HAP-1 (cell line): ENCODE results near the gene ABHD2.

Source experiments
- DNase-seq, 2 experiments: peaks; one replicate each; pipeline ENCODE4 v3.0.0-alpha.2; 2016 to 2020; ENCODE audit warnings: low spot score in 2 of 2
- H3K27me3 ChIP-seq: fragments of 250-450 bp; sonication (Bioruptor Pico); 2 replicates; pipeline ENCODE4 v1.5.1; 2020; ENCODE audit warnings: low read depth, mild to moderate bottlenecking, moderate library complexity
- H3K36me3 ChIP-seq: fragments of 250-450 bp; sonication (Bioruptor Pico); replicated peaks from 2 replicates; pipeline ENCODE4 v1.5.1; 2020; ENCODE audit warnings: mild to moderate bottlenecking
- H3K4me1 ChIP-seq: fragments of 250-450 bp; sonication (Bioruptor Pico); 2 replicates; pipeline ENCODE4 v1.5.1; 2020; ENCODE audit warnings: mild to moderate bottlenecking
- H3K4me3 ChIP-seq: fragments of 250-450 bp; sonication (Bioruptor Pico); 2 replicates; pipeline ENCODE4 v1.5.1; 2020; ENCODE audit warnings: mild to moderate bottlenecking, moderate library complexity
- H3K9me3 ChIP-seq: fragments of 250-450 bp; sonication (Bioruptor Pico); 2 replicates; pipeline ENCODE4 v1.5.1; 2020; ENCODE audit warnings: mild to moderate bottlenecking, moderate library complexity
- in situ Hi-C: fragments of 300-500 bp; cut with MboI; formaldehyde crosslinking; loops from 3 replicates; pipeline ENCODE4 v1.14.3; 2020; ENCODE audit warnings: low sequenced_read_pairs, inconsistent platforms, mixed read lengths

Gene ABHD2

DNA sequence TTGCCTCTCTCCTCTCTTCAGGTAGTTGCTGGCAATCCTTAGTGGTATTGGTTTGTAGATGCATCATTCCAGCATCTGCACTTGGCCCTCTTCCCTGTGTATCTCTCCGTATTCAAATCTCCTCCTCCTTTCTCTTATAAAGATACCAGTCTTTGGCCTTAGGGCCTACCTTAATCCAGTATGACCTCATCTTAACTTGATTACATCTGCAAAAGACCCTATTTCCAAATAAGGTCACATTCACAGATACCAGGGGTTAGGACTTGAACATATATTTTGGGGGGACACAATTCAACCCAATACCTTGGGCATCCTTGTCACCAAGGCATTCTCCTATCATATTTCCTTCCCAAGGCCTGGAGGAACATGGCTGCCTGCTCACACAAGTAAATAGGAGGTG is 22.0 kb upstream of the ABHD2 start:
- DNase-seq: no peak
- no peak overlapping the region for H3K4me3 ChIP-seq
- no peaks in the 10 kb centered on the region for H3K36me3 ChIP-seq
- in situ Hi-C loops: no loop called here
- H3K27me3 ChIP-seq: no peaks in the 10 kb centered on the region
- no peaks in the 10 kb centered on the region for H3K9me3 ChIP-seq
- no peaks in the 10 kb centered on the region for H3K4me1 ChIP-seq

DNA sequence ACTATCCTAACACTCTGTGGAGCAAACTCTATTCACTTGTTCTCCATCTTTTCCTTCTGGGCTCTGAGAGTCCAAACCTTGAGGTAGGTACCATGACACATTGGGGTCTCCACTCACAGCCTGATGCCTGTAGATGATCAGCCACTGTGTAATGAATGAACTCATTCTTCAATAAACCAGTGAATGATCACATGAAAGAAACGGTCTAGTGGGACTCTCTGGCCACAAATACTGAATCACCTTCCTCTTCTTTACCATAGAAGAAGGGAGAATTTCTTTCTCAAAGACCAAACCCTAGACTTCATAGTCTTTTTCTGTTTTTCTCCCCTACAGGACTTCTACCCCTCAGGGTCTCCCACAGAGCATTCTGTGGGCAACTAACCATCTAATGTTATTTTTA is 20.5 kb upstream of the ABHD2 start:
- H3K36me3 ChIP-seq: no peaks in the 10 kb centered on the region
- H3K4me3 ChIP-seq: no peak overlapping the region
- no peaks in the 10 kb centered on the region for H3K27me3 ChIP-seq
- H3K4me1 ChIP-seq: no peaks in the 10 kb centered on the region
- in situ Hi-C loops: no loop called here
- no peaks in the 10 kb centered on the region for H3K9me3 ChIP-seq
- DNase-seq: no peak

DNA sequence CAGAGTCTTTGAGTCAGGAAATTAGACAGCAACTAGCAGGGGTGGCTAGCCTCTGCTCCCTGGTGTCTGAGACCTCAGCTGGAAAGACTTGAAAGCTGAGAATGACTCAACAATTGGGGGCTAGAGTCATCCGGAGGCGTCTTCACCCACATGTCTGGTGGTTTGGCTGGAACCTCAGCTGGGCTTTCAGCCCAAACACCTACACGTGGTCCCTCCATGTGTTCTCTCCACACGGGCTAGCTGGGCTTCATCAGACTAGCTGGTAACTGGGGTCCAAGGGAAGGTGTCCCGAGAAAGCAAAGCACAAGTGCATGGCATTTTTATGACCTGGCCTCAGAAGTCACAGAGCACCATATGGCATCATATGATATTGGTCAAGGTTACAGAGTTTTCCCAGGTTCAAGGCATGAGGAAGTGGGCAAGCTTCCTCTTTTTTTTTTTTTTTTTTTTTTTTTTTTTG is 19.9 kb upstream of the ABHD2 start:
- Histone ChIP-seq H3K9me3 (no peaks in the 10 kb centered on the region), H3K36me3 (no peaks in the 10 kb centered on the region), H3K4me3 (no peak overlapping the region), H3K4me1 (no peaks in the 10 kb centered on the region), H3K27me3 (no peaks in the 10 kb centered on the region)
- no peak for DNase-seq
- in situ Hi-C loops: no loop called here

DNA sequence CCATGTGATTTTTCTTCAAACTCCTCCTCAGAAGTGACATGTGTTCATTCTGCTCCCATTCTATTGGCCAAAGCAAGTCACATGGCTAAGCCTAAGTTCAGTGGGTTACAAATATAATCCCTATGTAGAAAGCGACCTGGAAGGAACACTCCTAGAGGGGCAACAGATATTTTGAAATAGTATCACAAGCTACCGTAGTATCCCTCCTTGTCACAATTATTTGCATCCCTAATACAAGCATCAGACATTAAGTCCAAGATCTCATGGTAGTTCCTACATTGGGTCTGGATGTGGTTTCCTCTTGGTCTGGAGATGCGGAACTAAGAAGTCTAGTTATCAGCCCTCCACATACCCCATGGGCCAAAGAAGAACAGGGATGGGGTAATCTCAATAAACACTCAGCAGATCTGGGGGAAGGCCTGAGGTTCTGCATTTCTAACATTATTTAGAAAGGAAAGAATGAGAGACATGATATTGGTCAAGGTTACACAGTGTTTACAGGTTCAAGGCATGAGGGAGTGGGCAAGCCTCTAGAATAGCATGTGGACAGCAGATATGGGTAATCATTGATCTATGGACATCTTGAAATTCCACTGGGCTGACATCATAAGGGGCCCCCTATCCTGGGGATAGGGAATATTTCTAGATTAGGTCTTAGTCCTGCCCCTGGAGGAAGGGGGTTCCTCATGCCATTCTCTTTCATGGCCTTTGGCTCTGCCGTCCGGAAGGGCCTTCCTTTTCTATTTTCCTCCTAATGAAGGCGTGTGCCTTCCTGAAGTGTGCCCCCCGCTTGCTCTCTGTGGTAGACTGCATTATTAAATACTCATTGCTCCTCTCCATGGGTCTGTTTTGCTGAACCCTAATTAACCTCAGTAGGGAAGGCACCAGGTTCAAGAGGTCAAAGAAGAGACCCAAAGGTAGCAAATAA is 17.8 kb upstream of the ABHD2 start:
- no peaks in the 10 kb centered on the region for H3K36me3 ChIP-seq
- no peak overlapping the region for H3K4me3 ChIP-seq
- H3K27me3 ChIP-seq: no peaks in the 10 kb centered on the region
- in situ Hi-C loops: no loop called here
- no peak for DNase-seq
- no peaks in the 10 kb centered on the region for H3K4me1 ChIP-seq
- no peaks in the 10 kb centered on the region; the same call in 1 of the 2 replicates for H3K9me3 ChIP-seq

DNA sequence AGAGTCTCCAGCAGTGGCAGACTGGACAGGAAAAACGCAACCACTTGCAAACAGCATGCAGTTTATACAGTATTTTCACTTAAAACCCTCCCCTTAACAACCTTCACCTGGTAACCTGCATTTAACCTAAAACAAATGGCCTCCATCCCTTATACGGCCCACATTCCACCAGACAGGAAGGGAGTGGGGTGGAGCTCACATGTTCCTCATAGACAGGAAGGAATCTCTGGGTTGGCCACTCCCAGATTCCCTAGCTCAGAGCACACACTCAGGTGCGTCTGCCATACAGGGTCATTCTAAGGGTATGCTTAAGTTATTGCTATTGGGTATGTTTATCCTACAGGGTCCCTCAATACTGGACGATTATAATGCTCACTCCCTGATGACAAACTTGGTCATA is 16.8 kb upstream of the ABHD2 start:
- in situ Hi-C loops: no loop called here

DNA sequence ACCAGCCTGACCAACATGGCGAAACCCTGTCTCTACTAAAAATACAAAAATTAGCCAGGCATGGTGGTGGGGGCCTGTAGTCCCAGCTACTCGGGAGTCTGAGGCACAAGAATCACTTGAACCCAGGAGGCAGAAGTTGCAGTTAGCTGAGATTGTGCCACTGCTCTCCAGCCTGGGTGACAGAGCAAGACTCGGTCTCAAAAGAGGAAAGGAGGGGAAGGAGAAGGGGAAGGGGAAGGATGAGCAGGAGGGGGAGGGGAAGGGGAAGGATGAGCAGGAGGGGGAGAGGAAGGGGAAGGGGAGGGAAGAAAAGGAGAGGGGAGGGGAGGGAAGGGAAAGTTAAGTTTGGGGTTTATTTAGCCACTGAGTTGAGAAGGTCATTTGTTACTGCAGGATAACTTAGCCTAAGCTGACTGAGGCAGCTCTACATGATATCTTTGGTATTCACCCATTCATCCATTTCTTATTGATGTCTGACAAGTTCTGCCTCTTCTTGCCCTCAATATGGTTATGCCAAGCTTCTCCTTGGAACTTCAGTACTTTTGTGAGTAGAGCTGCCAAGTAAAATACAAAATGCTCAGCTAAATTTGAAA is 15.9 kb upstream of the ABHD2 start:
- in situ Hi-C loops: no loop called here
- no peaks in the 10 kb centered on the region for H3K27me3 ChIP-seq
- no peak for DNase-seq
- H3K9me3 ChIP-seq: no peaks in the 10 kb centered on the region; the same call in 1 of the 2 replicates
- H3K36me3 ChIP-seq: no peaks in the 10 kb centered on the region
- no peak overlapping the region for H3K4me3 ChIP-seq
- H3K4me1 ChIP-seq: no peaks in the 10 kb centered on the region

More for the DNA sequence above, 16.8 kb upstream of the ABHD2 start:
- H3K4me1 ChIP-seq: no peaks in the 10 kb centered on the region
- no peaks in the 10 kb centered on the region for H3K27me3 ChIP-seq
- DNase-seq: no peak
- H3K9me3 ChIP-seq: no peaks in the 10 kb centered on the region; the same call in 1 of the 2 replicates
- no peaks in the 10 kb centered on the region for H3K36me3 ChIP-seq
- H3K4me3 ChIP-seq: no peak overlapping the region

DNA sequence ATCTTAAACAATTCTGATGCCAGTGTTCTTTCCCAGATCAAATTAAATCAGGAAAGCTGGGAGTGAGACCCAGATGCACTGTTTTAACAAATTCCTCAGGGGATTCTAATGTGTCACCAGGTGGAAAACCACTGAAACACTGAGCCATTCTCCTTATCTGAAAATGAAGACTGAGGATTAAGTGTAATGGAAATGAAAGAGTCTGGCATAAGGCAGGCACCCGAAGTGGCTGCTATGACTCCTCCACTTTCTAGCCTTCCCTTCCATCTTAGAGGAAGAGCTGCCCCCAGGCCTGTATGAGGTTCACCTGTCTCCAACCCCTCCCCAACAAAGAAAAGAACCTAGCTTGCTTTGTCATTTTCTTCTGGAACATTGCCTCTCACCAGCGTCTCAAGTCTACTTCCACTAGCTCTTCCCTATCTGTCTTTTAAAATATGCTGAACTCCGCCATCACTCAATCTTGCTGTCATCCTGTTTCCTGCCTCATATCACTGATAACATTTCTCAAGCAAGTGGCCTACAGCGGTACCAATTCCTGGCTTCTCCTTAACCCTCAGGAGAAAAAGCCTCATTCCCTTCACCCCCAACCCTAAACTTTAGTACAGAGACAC is 13.7 kb upstream of the ABHD2 start:
- Histone ChIP-seq H3K27me3 (no peaks in the 10 kb centered on the region), H3K4me3 (no peak overlapping the region), H3K9me3 (no peaks in the 10 kb centered on the region; the same call in 1 of the 2 replicates), H3K4me1 (no peaks in the 10 kb centered on the region; the same call in 1 of the 2 replicates), H3K36me3 (no peaks in the 10 kb centered on the region)
- DNase-seq: no peak
- in situ Hi-C loops: no loop called here

DNA sequence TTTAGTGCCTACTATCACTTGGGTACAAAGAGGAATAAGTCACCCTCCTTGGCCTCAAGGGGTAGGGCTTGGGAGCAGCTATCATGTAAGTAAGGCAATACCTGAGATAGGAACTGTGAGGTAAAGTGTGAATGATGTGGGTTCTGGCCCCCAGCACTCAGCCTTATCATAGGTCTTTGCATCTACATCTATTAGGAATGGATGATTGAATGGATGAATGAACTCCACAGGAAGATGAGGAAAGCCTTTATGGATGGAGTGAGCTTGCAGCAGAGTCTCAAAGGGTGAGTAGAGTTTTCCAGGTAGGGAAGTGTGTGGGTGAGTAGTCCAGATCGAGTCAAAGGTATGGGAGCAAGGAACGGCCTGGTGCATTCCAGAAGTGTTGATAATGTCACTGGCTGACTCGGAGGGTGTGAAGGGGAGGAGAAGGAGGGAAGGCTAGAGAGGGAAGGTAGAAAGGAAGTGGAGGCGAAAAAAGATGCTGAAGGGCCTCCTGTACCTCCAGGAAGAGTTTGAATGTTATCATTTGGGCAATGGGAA is 13.1 kb upstream of the ABHD2 start:
- Histone ChIP-seq H3K27me3 (no peaks in the 10 kb centered on the region), H3K36me3 (no peaks in the 10 kb centered on the region), H3K9me3 (no peaks in the 10 kb centered on the region; the same call in 1 of the 2 replicates), H3K4me3 (no peak overlapping the region), H3K4me1 (no peaks in the 10 kb centered on the region; the same call in 1 of the 2 replicates)
- in situ Hi-C loops: no loop called here
- DNase-seq: no peak

DNA sequence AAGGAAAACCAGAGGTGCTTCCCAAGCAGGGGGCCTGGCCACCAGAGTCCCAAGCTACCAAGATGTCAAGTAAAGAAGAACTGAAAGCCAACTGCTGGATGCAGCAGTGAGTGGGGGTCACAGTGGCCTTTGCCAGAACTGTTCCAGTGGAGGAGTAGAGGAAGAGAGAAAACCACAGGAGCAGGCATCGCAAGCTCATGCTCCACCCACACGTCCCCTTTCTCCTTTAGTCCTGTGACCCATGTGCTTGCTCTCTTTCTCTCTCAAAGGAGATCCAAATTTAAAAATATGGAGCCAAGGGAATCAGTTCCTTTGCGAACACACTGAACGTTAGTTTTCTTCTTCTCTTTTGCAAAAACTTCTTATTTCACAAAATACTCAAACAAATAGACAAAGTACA is 12.4 kb upstream of the ABHD2 start:
- in situ Hi-C loops: no loop called here
- Histone ChIP-seq H3K4me1 (no peaks in the 10 kb centered on the region; the same call in 1 of the 2 replicates), H3K9me3 (no peaks in the 10 kb centered on the region; the same call in 1 of the 2 replicates), H3K4me3 (no peak overlapping the region), H3K36me3 (no peaks in the 10 kb centered on the region), H3K27me3 (no peaks in the 10 kb centered on the region)
- no peak for DNase-seq

DNA sequence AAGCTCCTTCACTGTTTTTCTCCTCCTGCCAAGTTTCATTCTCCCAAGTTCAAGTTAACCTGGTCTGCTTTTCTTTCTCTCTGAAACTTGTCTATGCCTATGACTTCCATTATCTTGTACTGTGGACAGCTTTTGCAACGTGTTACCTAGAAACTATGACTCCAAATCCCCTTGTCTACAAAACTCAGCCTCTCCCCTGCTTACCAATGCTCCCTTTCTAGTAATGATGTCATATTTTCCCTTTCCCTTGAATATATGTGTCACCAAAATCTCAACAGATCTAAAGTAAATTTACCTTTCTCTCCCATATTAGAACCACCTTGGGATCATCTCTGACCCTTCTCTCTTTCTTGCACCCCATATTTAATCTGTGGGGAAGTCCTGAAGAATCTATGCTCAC is 10.5 kb upstream of the ABHD2 start:
- H3K9me3 ChIP-seq: no peaks in the 10 kb centered on the region; the same call in 1 of the 2 replicates
- no peak for DNase-seq
- no peaks in the 10 kb centered on the region; the same call in 1 of the 2 replicates for H3K4me1 ChIP-seq
- H3K27me3 ChIP-seq: no peaks in the 10 kb centered on the region
- in situ Hi-C loops: no loop called here
- H3K36me3 ChIP-seq: no peaks in the 10 kb centered on the region
- H3K4me3 ChIP-seq: no peak overlapping the region

DNA sequence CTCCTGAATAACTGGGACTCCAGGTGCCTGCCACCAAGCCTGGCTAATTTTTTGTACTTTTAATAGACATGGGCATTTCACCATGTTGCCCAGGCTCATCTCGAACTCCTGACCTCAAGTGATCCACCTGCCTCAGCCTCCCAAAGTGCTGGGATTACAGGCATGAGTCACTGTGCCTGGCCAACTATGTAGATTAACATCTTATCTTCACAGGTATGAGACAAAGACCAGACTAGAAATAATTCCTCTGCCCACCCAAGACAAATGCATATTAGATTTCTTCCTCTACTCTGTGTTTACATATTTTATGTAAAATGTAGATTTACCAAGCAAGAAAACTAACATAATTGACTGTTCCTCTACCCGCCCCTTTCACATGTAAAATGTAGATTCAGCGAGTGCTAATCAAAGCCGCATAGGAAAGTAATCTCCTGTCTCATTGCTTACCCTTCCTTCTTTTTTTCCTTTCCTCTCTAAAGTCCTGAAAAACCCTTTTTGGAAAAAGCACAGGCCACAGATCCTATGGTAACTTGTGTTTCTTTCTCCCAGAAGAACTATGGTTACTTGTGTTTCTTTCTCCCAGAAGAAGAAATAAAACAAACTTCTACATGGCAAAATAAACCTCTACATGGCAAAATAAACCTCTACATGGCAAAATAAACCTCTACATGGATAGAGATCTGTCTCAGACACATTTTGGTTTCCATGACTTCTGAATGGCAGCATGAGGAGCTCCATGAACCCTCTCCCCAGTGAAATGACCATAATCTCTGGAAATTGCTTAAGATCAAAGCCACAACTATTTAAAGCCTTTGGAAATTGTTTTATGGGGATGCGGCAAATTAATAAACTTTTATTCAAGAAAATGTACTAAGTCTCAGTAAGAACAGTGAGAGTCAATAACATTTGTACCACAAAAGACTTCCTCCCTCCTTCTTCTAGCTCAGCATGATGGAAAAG is 9.1 kb upstream of the ABHD2 start:
- Histone ChIP-seq H3K4me1 (no peaks in the 10 kb centered on the region; the same call in 1 of the 2 replicates), H3K27me3 (no peaks in the 10 kb centered on the region), H3K36me3 (no peaks in the 10 kb centered on the region), H3K9me3 (no peaks in the 10 kb centered on the region; the same call in 1 of the 2 replicates), H3K4me3 (no peak overlapping the region)
- DNase-seq: no peak
- in situ Hi-C loops: no loop called here

DNA sequence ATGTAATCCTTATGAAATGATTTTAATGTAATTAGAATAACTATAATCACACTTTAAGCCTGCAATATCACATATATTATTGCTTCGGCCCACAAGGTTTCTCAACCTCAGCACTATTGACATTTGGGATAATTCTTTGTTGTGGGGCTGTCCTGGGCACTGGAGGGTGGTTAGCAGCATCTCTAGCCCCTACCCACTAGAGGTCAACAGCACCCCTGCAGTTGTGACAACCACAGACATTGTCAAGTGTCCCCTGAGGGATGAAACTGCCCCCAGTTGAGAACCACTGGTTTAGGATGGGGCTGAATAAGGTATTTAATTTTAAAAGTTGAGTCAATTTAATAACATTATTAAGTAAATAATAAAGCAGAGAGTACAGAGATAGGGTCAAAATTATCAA is 6.4 kb upstream of the ABHD2 start:
- no peaks in the 10 kb centered on the region; the same call in 1 of the 2 replicates for H3K9me3 ChIP-seq
- H3K27me3 ChIP-seq: no peaks in the 10 kb centered on the region
- no peaks in the 10 kb centered on the region for H3K36me3 ChIP-seq
- no peak for DNase-seq
- in situ Hi-C loops: no loop called here
- no peaks in the 10 kb centered on the region; the same call in 1 of the 2 replicates for H3K4me1 ChIP-seq
- H3K4me3 ChIP-seq: no peak overlapping the region

DNA sequence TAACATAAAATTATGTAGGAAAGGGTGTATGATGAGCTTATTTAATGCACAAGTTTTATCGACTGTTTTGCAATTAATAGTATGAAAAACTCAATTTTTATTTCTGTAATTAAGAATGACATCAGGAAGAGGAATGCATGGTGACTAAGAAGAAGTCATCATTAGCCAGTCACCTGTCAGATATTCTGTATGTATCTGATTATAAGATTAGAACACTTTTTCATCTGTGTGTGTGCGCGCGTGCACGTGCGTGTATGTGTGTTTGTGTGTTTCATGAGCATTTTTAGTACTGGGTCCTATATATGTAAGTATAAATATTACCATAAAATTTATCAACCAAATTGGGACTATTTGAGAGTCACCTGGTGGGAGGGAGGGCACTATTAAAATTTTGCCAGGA is 5.0 kb upstream of the ABHD2 start:
- Histone ChIP-seq H3K27me3 (no peaks in the 10 kb centered on the region), H3K36me3 (no peaks in the 10 kb centered on the region), H3K4me1 (peaks cover 4% of the 10 kb centered on the region), H3K4me3 (no peak overlapping the region), H3K9me3 (no peaks in the 10 kb centered on the region; the same call in 1 of the 2 replicates)
- in situ Hi-C loops: no loop called here
- no peak for DNase-seq
